Retina (tissue), 1 donor: ENCODE measurements around the gene CDC45.
"Not testable (repeated sequence)": the region's sequence is repeated elsewhere in the genome, so short reads cannot be mapped to it uniquely, and the experiment has no call there.

Experiments used
- DNase-seq: peaks from one replicate; pipeline ENCODE4 v3.0.0-alpha.2; 2016

CDC45 gene, protein sequence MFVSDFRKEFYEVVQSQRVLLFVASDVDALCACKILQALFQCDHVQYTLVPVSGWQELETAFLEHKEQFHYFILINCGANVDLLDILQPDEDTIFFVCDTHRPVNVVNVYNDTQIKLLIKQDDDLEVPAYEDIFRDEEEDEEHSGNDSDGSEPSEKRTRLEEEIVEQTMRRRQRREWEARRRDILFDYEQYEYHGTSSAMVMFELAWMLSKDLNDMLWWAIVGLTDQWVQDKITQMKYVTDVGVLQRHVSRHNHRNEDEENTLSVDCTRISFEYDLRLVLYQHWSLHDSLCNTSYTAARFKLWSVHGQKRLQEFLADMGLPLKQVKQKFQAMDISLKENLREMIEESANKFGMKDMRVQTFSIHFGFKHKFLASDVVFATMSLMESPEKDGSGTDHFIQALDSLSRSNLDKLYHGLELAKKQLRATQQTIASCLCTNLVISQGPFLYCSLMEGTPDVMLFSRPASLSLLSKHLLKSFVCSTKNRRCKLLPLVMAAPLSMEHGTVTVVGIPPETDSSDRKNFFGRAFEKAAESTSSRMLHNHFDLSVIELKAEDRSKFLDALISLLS

DNA sequence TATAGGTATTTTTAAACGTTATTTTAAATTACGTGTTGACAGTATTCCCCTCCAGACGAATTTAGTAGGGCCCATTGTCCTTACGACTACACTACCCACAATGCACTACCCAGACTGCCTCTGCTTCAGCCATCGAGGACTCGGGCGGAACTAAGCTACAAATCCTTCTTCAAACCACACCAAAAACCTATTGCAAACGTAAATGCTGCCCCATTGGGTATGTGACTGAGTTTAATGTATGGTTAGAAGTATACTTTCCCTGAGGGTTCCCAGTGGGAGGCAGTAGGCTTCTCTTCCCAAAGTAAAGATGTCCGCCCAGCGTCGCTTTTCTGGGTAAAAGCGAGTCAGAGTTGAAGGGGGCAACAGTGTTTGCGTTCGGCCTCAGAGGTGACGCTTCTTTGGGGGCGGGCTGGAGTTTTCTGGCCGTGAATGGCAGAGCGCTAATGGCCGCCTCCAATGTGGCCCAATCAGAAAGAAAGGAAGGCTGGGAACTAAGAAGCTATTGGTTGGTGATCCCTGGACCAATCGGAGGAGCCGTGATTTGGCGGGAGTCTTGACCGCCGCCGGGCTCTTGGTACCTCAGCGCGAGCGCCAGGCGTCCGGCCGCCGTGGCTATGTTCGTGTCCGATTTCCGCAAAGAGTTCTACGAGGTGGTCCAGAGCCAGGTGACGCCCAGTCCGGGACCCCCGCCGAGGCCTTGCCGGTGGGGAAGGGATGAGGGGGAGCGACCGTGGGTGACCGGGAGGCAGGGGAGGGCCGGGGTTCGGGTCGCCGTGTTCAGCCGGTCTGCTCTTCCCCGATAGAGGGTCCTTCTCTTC is at the start of gene CDC45:
CDC45 (plus strand) TSS at position 566 of the 818 bp plus-strand sequence; CDS start at position 615, 49 bp downstream.
- DNase-seq, result peak; percentile 100

- no peak for DNase-seq
Measured at GRCh38 chr22:19429950-19430889, 49.5 kb upstream of the CDC45 start.

DNA sequence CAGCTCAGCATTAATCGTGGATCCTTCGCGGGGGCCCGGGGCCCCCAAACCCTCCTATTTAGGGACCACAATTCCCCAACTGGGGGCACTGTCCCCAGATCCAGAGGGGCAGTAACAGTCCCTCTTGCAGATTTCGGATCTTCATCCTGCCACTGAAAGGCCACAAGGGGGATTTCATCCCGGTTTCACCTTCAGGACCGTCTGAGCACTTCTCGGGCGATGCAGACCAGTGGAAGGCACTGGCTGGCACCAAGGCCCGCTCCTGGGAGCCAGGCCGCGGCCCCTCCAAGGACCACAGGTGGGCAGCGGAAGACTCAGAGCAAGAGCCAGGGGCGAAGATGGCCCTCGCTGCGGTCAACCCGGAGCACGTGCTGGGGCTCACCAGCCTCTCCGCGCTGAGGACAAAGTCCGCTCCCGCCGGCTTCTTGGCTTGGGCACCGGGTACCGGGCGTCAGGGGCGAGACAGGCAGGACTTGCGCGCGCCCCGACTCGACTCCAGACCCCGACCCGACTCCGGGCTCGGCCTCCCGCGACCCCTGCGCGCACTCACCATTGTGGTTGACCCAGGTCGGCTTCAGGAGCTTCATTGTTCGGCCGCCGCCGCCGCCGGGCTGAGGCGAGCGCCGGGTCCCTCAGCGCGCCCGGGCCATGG is 48.7 kb upstream of the CDC45 start:
- peak; percentile 75 for DNase-seq

DNA sequence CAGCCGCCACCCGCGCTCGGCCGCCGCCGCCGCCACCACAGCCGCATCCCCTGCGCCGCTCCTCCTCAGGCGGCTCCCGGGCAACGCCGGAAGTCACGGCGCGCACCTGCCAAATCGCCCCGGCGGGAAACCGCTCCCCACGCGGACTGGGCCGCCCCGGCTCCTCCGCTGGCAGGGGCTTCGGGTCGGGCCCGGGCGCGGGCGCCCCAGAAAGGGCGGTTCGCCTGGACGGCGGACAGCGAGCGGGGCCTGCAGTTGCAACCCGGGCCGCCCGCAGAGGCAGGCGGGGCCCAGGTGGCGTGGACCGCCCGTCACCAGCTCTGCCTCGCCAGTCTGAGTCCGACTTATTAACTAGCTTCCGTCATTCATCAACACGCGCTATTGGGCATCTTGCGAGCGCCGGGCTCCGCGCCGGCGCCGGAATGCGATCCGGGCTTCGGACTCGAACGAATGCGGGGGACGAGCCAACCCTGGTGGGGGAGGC is 48.0 kb upstream of the CDC45 start, which contains the start of gene HIRA:
HIRA (minus strand) TSS at position 85 of the 484 bp plus-strand sequence. CDS start 257 bp downstream, outside the sequence.
- DNase-seq, result peak; percentile 94

DNA sequence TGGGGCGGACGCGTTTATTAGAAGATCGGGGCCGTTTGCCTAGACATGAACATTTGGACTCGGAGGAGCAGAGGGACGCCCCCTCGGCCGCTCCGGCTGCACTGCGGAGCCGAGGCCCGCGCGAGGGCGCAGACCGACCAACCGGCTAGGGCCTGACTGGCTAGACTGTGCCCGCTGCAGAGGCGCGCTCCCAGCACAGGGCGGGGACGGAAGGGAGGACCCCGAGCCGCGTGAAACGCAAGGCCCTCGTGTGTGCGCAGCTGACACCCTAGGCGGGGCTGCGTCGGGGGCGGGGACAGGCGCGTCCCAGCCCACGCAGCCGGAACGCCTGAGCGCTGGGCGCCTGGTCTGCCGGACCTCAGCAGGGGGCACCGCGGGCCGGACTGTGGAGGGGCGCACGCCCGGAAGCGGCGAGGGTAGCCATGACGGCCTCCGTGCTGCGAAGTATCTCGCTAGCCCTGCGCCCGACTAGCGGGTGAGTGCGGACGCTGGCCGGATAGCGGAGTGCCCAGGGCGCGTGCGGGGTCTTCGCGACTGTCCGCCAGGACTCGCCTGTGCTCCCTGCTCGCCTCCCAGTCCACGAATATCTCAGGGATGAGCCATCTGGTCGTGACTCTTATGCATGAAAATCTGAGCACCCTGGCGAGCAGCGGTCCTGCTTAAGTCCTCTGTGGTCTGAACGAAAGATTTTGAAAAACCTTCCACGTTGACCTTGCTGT is 47.4 kb upstream of the CDC45 start, which contains the start of gene MRPL40:
MRPL40 (plus strand) TSS at position 413 of the 719 bp plus-strand sequence; CDS start at position 423, 10 bp downstream.
- DNase-seq, result peak; percentile 95

- DNase-seq, result no peak
Measured at GRCh38 chr22:19434401-19434800, 45.3 kb upstream of the CDC45 start.

- DNase-seq, result no peak
Measured at GRCh38 chr22:19434829-19435580, 44.7 kb upstream of the CDC45 start.

GRCh38 chr22:19436444-19437161 is 43.1 kb upstream of the CDC45 start:
- DNase-seq, result not testable (repeated sequence)

DNA sequence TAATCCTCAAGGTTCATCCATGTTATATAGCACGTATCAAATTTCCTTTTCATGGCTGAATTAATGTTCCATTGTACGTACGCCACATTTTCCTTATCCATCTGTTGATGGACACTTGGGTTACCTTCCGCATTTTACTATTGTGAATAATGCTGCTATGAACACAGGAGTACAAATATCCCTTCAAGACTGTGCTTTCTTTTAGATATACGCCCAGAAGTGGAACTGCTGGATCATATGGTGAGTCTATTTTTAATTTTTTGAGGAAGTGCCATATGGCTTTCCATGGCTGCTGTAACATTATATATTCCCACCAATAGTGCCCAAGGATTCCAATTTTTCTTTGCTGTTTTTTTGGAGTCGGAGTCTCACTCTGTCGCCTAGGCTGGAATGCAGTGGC is 41.4 kb upstream of the CDC45 start:
- no peak for DNase-seq

GRCh38 chr22:19440411-19441195 is 39.1 kb upstream of the CDC45 start:
- no peak for DNase-seq

GRCh38 chr22:19442166-19442565 is 37.6 kb upstream of the CDC45 start:
- no peak for DNase-seq

GRCh38 chr22:19443544-19444211 is 36.0 kb upstream of the CDC45 start:
- no peak for DNase-seq

DNA sequence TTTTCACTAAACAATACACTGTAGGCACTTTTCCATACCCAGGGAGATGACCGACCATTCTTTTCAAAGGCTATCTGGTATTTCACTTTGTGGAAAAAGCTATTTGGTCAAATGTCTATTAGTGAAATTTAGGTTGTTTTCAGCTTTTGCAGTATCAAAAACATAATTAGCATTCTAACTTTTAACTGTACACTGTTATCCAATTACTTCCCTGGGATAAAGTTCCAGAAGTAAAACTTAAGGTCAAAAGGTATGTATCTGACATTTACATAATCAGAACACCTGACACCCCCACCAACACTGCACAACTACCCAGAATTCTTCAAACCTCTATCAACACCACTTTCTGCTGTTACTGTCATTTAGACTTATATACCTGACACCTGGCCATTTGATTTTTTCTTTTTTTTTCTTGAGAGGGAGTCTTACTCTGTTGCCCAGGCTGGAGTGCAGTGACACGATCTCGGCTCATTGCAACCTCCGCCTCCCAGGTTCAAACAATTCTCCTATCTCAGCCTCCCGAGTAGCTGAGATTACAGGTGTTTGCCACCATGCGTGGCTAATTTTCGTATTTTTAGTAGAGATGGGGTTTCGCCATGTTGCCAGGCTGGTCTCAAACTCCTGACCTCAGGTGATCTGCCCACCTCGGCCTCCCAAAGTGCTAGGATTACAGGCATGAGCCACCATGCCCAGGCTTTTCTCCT is 34.3 kb upstream of the CDC45 start:
- not testable (repeated sequence) for DNase-seq

DNA sequence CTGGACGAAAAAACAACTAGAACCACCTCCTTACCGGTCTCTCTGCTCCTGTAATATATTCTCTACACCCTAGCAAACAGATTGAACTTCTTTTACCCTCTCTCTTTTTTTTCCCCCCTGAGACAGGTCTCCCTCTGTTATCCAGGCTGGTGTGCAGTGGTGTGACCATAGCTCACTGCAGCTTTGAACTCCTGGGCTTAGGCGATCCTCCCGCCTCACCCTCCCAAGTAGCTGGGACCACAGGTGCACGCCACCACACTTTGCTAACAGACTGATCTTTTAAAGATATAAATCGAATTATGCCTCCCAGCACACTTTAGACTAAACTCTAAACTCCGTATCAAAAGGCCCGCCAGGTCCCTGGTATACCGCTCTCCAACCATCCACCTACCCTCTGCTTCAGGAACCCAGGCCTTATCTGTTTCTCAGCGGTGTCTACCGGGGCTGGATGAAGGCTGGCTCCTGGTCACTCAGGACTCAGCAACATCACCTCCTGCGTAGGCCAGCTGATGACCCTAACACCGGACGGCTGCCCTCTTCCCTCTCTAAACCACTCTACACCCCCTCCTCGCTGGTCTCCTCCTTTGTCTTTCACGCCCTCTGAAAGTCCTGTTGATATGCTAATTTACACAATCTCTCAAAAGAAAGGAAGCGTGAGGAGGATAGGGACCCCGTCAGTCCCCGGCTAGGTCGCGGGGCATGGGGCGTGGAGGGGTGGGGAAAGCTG is 33.0 kb upstream of the CDC45 start:
- DNase-seq, result peak; percentile 51

- DNase-seq, result peak; percentile 96
Measured at GRCh38 chr22:19447330-19448075, 32.2 kb upstream of the CDC45 start, which contains the start of gene C22orf39. TSS of gene C22orf39 (minus strand) at chr22:19447711. CDS start at chr22:19447688, 23 bp downstream.
